HCT116 (cell line): ENCODE data around the gene RBPJ. TPM values are rescaled to one million over a fixed set of nuclear protein-coding genes. Genes with fewer than 3 reads are reported as not detected.

ENCODE experiments used
- ATAC-seq: fragments of 200-7000 bp; cut with Tn5 transposase; 2 replicates; pipeline ENCODE4 v1.9.1; 2020; ENCODE audit warnings: mild to moderate bottlenecking, moderate library complexity
- BruUV-seq: library from RNA; stranded (reverse); fragments of 400-500 nt; replicated peaks from 2 replicates; lab custom pipeline; 2021; lab: Mats Ljungman, UMichigan
- CTCF ChIA-PET: fragments of 300-600 bp; sonication (Branson Sonifier 250); formaldehyde crosslinking; loops from one replicate; lab custom pipeline; 2021; ENCODE audit warnings: antibody characterized with exemption; lab: Charles Lee
- POLR2A ChIA-PET: fragments of 300-600, 350-600 bp; sonication (Branson Sonifier 250); formaldehyde crosslinking; loops from one replicate; lab custom pipeline; 2021; ENCODE audit warnings: antibody characterized with exemption; lab: Charles Lee
- RAD21 ChIA-PET, 2 experiments: fragments of 300-600 bp; sonication (Branson Sonifier 250); formaldehyde crosslinking; loops; one replicate each; lab custom pipeline; 2023; ENCODE audit warnings: low total read pairs in 2 of 2; ENCODE audit not compliant: uncharacterized antibody in 2 of 2, unreplicated experiment in 2 of 2, low non-redundant PET in 1 of 2; lab: Charles Lee
- DNase-seq: peaks from one replicate; pipeline ENCODE4 v3.0.0-alpha.2; 2010; ENCODE audit warnings: low read depth, low spot score
- H2AFZ ChIP-seq: fragments of 200-600 bp; shearing (Covaris generic), sonication (generic); 2 replicates; pipeline ENCODE4 v1.6.1; 2017; ENCODE audit warnings: low read depth, mixed run types, mixed read lengths, antibody characterized with exemption, low read length; ENCODE audit not compliant: poor library complexity, severe bottlenecking
- H3K27ac ChIP-seq: 2 replicates; pipeline ENCODE4 v1.5.1; 2012; ENCODE audit warnings: low read depth, low read length
- H3K27me3 ChIP-seq: fragments of 200-600 bp; sonication (generic); 2 replicates; pipeline ENCODE4 v1.6.1; 2016; ENCODE audit warnings: mixed run types, low read length, mixed read lengths; ENCODE audit not compliant: insufficient read depth
- H3K36me3 ChIP-seq, 2 experiments: fragments of 200-500 bp in 1 of 2; fragments of 200-600 bp in 1 of 2; sonication (Bioruptor generic) in 1 of 2; sonication (generic) in 1 of 2; 2 replicates each; pipeline versions ENCODE4 v1.5.1 to v1.6.1; 2014 to 2016; ENCODE audit warnings: low read length in 2 of 2, inconsistent platforms in 1 of 2, mixed read lengths in 1 of 2, mixed run types in 1 of 2; ENCODE audit not compliant: insufficient read depth in 2 of 2, control insufficient read depth in 1 of 2
- H3K4me1 ChIP-seq, 2 experiments: fragments of 200-600 bp in 1 of 2; sonication (generic) in 1 of 2; 2 replicates each; pipeline versions ENCODE4 v1.5.1 to v1.6.1; 2012 to 2017; ENCODE audit warnings: low read length in 2 of 2, inconsistent platforms in 1 of 2, mild to moderate bottlenecking in 1 of 2, mixed read lengths in 1 of 2, mixed run types in 1 of 2, moderate library complexity in 1 of 2; ENCODE audit not compliant: insufficient read depth in 2 of 2, control insufficient read depth in 1 of 2
- H3K4me2 ChIP-seq: fragments of 200-600 bp; sonication (generic); 2 replicates; pipeline ENCODE4 v1.6.1; 2017; ENCODE audit warnings: mixed run types, low read length, mixed read lengths
- H3K4me3 ChIP-seq, 2 experiments: fragments of 200-600 bp in 1 of 2; sonication (generic) in 1 of 2; replicated peaks in 1 of 2; 2 replicates each; pipeline ENCODE4 v1.5.1; 2011 to 2016; ENCODE audit warnings: low read length in 2 of 2, control low read depth in 1 of 2, low read depth in 1 of 2, mild to moderate bottlenecking in 1 of 2, mixed read lengths in 1 of 2, mixed run types in 1 of 2
- H3K79me2 ChIP-seq: fragments of 200-600 bp; sonication (generic); 2 replicates; pipeline ENCODE4 v1.6.1; 2017; ENCODE audit warnings: mild to moderate bottlenecking, mixed run types, low read length, moderate library complexity, mixed read lengths; ENCODE audit not compliant: insufficient read depth
- H3K9ac ChIP-seq: fragments of 200-600 bp; sonication (generic); 2 replicates; pipeline ENCODE4 v1.6.1; 2016; ENCODE audit warnings: low read length, mixed read lengths
- H3K9me2 ChIP-seq: fragments of 200-600 bp; sonication (generic), shearing (Covaris generic); 2 replicates; pipeline ENCODE4 v1.6.1; 2017; ENCODE audit warnings: mixed run types, mild to moderate bottlenecking, moderate library complexity; ENCODE audit not compliant: insufficient read depth
- H3K9me3 ChIP-seq, 2 experiments: fragments of 200-500 bp in 1 of 2; fragments of 200-600 bp in 1 of 2; sonication (Bioruptor generic) in 1 of 2; sonication (generic) in 1 of 2; 2 replicates each; pipeline ENCODE4 v1.6.1; 2014 to 2017; ENCODE audit warnings: low read length in 2 of 2, mixed read lengths in 2 of 2, inconsistent platforms in 1 of 2, low read depth in 1 of 2, mild to moderate bottlenecking in 1 of 2, mixed run types in 1 of 2, moderate library complexity in 1 of 2; ENCODE audit not compliant: control insufficient read depth in 1 of 2, insufficient read depth in 1 of 2
- H4K20me1 ChIP-seq: fragments of 200-600 bp; sonication (generic), shearing (Covaris generic); 2 replicates; pipeline ENCODE4 v1.6.1; 2017; ENCODE audit warnings: mixed run types, mild to moderate bottlenecking, moderate library complexity; ENCODE audit not compliant: insufficient read depth
- ATF3 ChIP-seq: IDR thresholded peaks from 2 replicates; pipeline ENCODE4 v1.6.1; 2012
- CBX3 ChIP-seq: IDR thresholded peaks from 2 replicates; pipeline ENCODE4 v1.6.1; 2012; ENCODE audit warnings: low read depth
- CTCF ChIP-seq, 3 experiments: fragments of 200-600 bp in 1 of 3; sonication (generic) in 1 of 3; IDR thresholded peaks in 2 of 3; conservative IDR thresholded peaks in 1 of 3; 2 replicates each; pipeline ENCODE4 v1.5.1; 2012 to 2017; ENCODE audit warnings: low read depth in 2 of 3, low read length in 2 of 3, antibody characterized with exemption in 1 of 3, borderline replicate concordance in 1 of 3, control low read depth in 1 of 3, mild to moderate bottlenecking in 1 of 3, mixed read lengths in 1 of 3, mixed run types in 1 of 3, moderate library complexity in 1 of 3; ENCODE audit not compliant: insufficient read depth in 1 of 3
- ELF1 ChIP-seq: IDR thresholded peaks from 2 replicates; pipeline ENCODE4 v1.6.1; 2012; ENCODE audit warnings: low read depth, borderline replicate concordance
- EZH2 ChIP-seq: fragments of 200-600 bp; sonication (generic); IDR thresholded peaks from 2 replicates; pipeline ENCODE4 v1.6.1; 2017; ENCODE audit warnings: antibody characterized with exemption, mixed run types
- JUND ChIP-seq: IDR thresholded peaks from 2 replicates; pipeline ENCODE4 v1.6.1; 2012
- POLR2A ChIP-seq: IDR thresholded peaks from 2 replicates; pipeline ENCODE4 v1.7.0; 2011; ENCODE audit warnings: borderline replicate concordance; ENCODE audit not compliant: insufficient read depth, insufficient read length; ENCODE audit errors: extremely low read depth
- RAD21 ChIP-seq: IDR thresholded peaks from 2 replicates; pipeline ENCODE4 v1.6.1; 2012; ENCODE audit warnings: low read depth, mild to moderate bottlenecking
- SIN3A ChIP-seq: IDR thresholded peaks from 2 replicates; pipeline ENCODE4 v1.6.1; 2012; ENCODE audit warnings: low read depth
- SP1 ChIP-seq: IDR thresholded peaks from 2 replicates; pipeline ENCODE4 v1.6.1; 2012; ENCODE audit warnings: low read depth
- SRF ChIP-seq: IDR thresholded peaks from 2 replicates; pipeline ENCODE4 v1.6.1; 2012; ENCODE audit warnings: low read depth
- YY1 ChIP-seq: IDR thresholded peaks from 2 replicates; pipeline ENCODE4 v1.6.1; 2011; ENCODE audit warnings: low read length, low read depth, moderate library complexity, mild to moderate bottlenecking; ENCODE audit not compliant: insufficient replicate concordance; ENCODE audit errors: extremely low read depth
- ZNF274 ChIP-seq: fragments of 200-500 bp; sonication (Bioruptor generic); IDR thresholded peaks from 2 replicates; pipeline ENCODE4 v1.6.1; 2014; ENCODE audit warnings: mild to moderate bottlenecking, low read depth, low read length, inconsistent platforms
- intact Hi-C: fragments of 100-400 bp; cut with micrococcal nuclease; formaldehyde crosslinking; loops from 2 replicates; pipeline ENCODE4 v1.10.0; 2022
- total RNA-seq: library from RNA; stranded (reverse); gene quantifications from one replicate; pipeline ENCODE4 v1.2.1, GENCODE V29; 2021; ENCODE audit not compliant: unreplicated experiment

RBPJ gene
- total RNA-seq, 1 experiment from 2014 or later = 72.7 TPM

GRCh38 chr4:26471890-26472289, 151.1 kb downstream of the RBPJ start:
- H3K9me2 ChIP-seq = no peaks in the 10 kb centered on the region
- no peaks in the 10 kb centered on the region for H3K9me3 ChIP-seq
- ChIA-PET CTCF (no interaction called here), POLR2A (no interaction called here), RAD21 (no interaction called here)
- no peak for DNase-seq
- no peak for ATAC-seq
- no peaks in the 10 kb centered on the region for H4K20me1 ChIP-seq
- no peaks in the 10 kb centered on the region for H3K36me3 ChIP-seq
- no peak overlapping the region for H3K4me2 ChIP-seq
- no peaks in the 10 kb centered on the region for H3K4me1 ChIP-seq
- H3K27ac ChIP-seq = no peak overlapping the region
- H3K79me2 ChIP-seq = no peaks in the 10 kb centered on the region
- BruUV-seq = no TSS peak
- no peaks in the 10 kb centered on the region for H3K27me3 ChIP-seq
- no peak for TF ChIP-seq POLR2A
- TF ChIP-seq SIN3A = no peak
- TF ChIP-seq CBX3 = no peak
- TF ChIP-seq ELF1 = no peak
- no peak for TF ChIP-seq CTCF (IDR thresholded peaks at IDR 0.05 in 2 of 3, conservative IDR thresholded peaks at IDR 0.05 in 1 of 3; ENCODE audit: borderline replicate concordance in 1 of 3, insufficient read depth in 1 of 3, low read depth in 2 of 3, low read length in 2 of 3)
- no peak for TF ChIP-seq YY1
- no peak for TF ChIP-seq EZH2
- no peak for TF ChIP-seq SRF
- no peak overlapping the region for H3K9ac ChIP-seq
- H3K4me3 ChIP-seq = no peak overlapping the region
- intact Hi-C loops = no loop called here
- H2AFZ ChIP-seq = no peak overlapping the region

GRCh38 chr4:26473893-26474292, 153.1 kb downstream of the RBPJ start:
- ATAC-seq (no peak), DNase-seq (no peak)
- Histone ChIP-seq H2AFZ (no peak overlapping the region), H3K9me2 (no peaks in the 10 kb centered on the region), H3K27ac (no peak overlapping the region), H3K9me3 (no peaks in the 10 kb centered on the region), H3K9ac (no peak overlapping the region), H3K4me3 (no peak overlapping the region), H4K20me1 (no peaks in the 10 kb centered on the region), H3K4me1 (no peaks in the 10 kb centered on the region), H3K27me3 (no peaks in the 10 kb centered on the region), H3K79me2 (no peaks in the 10 kb centered on the region), H3K4me2 (no peak overlapping the region), H3K36me3 (no peaks in the 10 kb centered on the region)
- ChIA-PET CTCF (no interaction called here), RAD21 (no interaction called here), POLR2A (no interaction called here)
- intact Hi-C loops = no loop called here
- no TSS peak for BruUV-seq
- no peak for TF ChIP-seq CBX3
- TF ChIP-seq SP1 = no peak
- no peak for TF ChIP-seq EZH2
- TF ChIP-seq SRF = no peak
- TF ChIP-seq JUND = no peak
- TF ChIP-seq RAD21 = no peak
- TF ChIP-seq ZNF274 = no peak
- no peak for TF ChIP-seq ATF3
- TF ChIP-seq CTCF (IDR thresholded peaks at IDR 0.05 in 2 of 3, conservative IDR thresholded peaks at IDR 0.05 in 1 of 3; ENCODE audit: borderline replicate concordance in 1 of 3, insufficient read depth in 1 of 3, low read depth in 2 of 3, low read length in 2 of 3) = no peak
